HG03571 (cell line): ENCODE data around the gene HNRNPU.

Source experiments
- ATAC-seq: cut with Tn5 transposase; IDR thresholded peaks from one replicate; pipeline ENCODE4 v1.9.1; 2021; ENCODE audit not compliant: unreplicated experiment

Gene HNRNPU

DNA sequence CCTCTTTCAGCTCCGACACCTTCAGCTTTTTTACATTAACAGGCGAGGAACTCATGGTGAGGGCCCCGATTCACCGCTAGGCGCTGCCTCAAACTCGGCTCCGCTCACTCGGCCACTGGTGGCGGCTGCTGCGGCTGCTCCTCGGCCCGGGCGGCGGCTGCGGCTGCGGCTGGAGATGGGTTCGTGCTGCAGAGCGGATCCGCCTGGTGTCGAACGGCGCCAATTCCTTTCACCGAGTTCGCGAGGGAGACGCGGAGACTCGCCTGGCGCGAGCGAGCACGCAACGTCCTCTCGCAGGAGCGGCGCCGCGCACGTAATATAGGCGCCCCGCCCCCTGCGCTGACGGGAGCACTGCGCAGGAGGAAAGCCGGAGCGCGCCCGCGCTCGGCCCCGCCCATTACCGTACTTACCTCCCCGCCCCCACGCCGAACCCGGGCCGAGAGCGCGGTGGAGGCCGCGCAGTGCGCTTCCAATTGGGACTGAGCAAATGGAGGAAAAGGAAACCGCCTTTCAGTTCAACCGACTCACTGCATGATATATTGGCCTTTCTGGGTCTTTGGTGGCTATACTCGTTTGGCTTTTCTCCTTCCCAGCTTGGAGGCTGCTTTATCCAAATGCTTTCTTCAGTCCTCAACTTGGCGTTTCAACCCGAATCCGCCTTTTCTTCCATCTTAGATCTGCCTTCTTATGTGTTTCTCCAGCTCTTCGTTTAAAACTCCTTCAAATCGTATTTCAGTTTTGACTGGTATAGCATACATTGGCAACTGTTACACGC lies at the start of gene HNRNPU:
TSS of gene HNRNPU (minus strand) at position 291 of the 775 bp plus-strand sequence. CDS start at position 55, 236 bp downstream.
- peak; percentile 54 for ATAC-seq

- no peak for ATAC-seq
These were observed 49.5 kb upstream of the HNRNPU start for GRCh38 chr1:244913806-244914205.

DNA sequence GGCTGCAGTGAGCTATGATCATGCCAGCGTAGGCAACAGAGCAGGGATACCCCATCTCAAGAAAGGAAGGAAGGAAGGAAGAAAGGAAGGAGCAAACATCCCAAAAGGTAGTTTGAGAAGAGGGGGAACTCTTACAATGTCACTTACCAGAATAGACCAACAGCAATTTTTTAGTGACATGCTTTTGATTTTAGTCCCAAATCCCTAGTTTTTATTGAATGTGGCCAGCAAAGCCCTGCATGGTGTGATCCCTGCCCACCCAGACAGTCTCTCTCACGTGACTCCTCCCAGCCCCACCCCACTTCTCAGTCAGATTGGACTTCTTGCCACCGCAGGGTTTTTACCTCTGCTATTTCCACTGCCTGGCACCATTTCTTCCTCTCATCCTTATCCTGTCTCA lies 39.8 kb upstream of the HNRNPU start:
- ATAC-seq, result no peak

DNA sequence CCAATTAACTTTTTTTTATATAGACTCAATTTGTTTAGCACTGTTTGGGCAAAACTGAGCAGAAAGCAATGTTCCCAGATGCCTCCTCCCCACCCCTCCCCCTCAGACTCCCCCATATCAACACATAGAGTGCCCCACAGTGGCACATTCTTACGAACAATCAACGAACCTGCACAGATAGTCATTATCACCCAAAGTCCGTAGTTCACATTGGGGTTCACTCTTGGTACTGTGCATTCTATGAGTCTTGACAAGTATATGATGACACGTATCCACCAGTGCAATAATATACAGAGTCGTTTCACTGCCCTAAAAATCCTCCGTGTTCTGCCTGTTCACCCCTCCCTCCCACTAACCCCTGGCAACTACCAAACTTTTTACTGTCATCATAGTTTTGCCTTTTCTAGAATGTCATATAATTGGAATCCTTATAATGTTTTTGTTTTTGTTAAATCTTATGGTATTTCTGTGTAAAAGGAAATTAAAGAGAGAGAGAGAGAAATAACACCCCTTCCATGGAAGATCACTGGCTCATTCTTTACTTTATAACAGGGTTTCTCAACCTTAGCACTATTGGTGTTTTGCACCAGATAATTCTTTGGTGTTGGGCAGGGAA lies 37.2 kb upstream of the HNRNPU start:
- ATAC-seq, result no peak

DNA sequence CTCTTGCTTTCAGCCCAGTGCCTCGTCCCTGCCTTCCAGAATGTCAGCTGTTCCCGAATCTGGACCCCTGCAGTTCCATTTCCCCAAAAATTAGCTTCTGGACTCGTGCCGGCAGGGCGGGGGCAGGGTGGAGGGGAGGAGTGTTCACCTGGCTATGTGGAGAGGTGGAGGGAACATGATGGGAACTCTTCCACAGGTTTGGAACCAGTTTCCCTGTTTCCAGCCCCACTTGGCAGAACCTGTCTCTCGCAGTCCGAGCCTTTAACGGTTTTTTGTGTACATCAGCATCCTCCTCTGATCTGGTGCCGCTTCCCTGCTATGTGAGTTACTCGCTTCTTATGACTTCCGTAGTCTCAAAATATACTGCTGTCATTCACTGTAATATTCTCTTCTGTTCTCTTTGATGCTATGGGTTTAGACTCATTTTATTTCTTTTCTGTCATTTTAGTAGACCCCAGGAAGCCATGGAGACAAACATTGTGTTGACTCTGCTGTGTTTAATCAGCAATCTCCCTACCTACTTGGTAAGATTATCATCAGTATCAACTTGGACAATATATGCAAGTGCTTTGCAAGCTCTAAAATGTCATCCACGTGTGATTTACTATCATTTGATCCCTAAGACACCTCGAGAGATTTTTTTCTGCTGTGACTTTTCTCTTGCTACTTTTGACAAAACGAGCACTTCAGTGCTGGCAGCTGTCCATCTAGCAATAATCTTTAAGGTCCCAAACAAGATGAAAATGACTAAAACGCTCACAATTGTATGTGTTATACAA lies 33.3 kb upstream of the HNRNPU start:
- ATAC-seq, result no peak

- ATAC-seq, result no peak
These were observed 32.2 kb upstream of the HNRNPU start for GRCh38 chr1:244896550-244896949.

GRCh38 chr1:244893836-244894235 lies 29.5 kb upstream of the HNRNPU start:
- no peak for ATAC-seq

DNA sequence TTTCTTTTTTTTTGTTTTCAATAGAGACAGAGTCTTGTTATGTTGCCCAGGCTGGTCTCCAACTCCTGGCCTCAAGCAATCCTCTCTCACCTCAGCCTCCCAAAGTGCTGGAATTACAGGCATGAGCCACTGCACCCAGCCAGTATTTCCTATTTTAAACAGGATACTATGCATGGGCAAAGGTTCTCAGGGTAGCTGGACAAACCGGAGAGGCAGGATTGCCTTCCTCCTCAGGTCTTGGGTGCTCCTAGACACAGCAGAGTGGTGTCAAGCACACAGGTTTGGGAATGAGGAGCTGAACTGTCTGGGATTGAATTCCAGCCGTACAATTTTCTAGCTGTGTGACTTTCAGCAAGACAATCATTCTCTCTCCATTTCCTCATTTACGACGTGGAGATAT lies 22.9 kb upstream of the HNRNPU start:
- no peak for ATAC-seq

DNA sequence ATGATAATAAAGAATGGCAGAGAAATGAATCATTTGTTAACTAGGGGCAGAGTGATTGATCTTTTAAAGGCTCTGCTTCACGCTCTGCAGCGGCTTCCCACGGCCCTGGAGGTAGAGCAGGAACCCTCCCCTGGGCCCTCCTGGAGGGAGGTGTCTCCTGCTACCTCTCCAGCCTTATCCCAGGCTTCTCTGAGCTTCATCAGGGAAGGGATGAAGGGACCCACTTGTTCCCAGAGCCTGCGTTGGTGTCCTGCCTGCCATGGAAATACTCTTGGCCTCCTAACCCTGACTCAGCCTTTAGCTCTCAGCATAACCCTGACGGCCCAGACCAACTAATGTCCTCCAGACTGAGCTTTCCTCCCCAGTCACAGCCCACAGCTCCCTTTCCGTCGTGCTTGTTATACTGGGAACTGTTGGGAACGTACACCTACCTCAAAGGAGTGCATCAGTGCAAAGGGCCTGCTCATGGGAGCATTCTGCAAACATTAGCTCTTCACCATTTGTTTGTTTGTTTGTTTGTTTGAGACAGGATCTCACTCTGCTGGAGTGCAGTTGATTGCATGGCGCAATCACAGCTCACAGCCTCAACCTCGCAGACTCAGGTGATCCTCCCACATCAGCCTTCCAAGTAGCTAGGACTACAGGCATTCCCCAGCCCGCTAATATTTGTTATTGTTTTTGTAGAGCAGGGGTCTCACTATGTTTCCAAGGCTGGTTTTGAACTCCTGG lies 17.4 kb upstream of the HNRNPU start:
- ATAC-seq, result no peak

- ATAC-seq, result no peak
These were observed 14.3 kb upstream of the HNRNPU start for GRCh38 chr1:244878681-244879080.

DNA sequence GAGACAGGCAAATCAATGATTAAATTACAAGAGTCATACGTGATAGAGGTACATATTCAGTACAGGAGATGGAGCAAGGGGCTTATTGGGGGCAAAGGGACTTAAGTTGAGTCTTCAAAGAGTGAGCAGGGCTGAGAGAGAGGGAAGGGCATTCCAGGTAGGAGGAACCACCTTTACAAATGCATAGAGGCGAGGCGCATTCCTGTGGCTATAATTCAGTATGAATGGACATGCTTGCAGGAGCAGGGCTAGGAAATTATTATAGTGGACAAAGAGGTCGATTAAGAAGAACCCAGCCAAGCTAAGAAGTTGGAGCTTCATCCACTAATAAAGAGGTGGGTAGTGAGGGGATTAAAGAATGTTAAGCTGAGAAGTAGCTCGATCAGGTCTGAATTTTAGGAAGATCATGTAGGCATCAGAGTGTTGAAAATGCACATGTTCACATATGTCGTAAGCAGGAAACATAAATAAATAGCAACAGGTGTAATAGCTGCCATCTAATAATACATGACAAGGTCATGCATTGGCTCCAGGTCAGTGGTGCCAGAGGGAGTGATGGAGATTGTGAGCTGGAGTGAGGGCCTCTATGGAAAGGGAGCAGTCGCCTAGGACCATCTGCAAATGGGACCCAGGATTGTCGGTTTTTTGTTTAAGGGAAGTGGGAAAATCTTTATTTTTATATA lies 12.0 kb upstream of the HNRNPU start:
- no peak for ATAC-seq

GRCh38 chr1:244874974-244875579 lies 10.7 kb upstream of the HNRNPU start:
- no peak for ATAC-seq

DNA sequence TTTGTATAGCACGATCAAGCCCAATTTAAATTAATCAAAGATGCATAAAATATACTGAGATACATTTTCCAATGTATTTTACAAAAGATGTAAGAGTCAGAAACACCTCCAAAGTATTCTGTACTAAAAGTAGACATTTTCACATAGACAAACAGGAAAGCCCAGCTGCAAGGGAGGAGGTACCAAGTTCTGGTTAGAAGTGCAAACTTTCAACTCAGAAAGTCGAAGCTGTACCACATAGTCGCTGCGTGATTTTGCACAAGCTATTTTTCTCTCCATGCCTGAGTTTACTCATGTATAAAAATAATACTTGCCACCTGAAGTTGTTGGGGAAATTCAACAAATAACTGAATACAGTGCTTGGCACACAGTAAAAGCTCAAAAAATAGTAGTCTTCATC lies 5.6 kb upstream of the HNRNPU start:
- ATAC-seq, result no peak

- ATAC-seq, result no peak
These were observed 5.1 kb upstream of the HNRNPU start for GRCh38 chr1:244869364-244869827.

GRCh38 chr1:244868484-244869363 lies 4.4 kb upstream of the HNRNPU start:
- no peak for ATAC-seq

DNA sequence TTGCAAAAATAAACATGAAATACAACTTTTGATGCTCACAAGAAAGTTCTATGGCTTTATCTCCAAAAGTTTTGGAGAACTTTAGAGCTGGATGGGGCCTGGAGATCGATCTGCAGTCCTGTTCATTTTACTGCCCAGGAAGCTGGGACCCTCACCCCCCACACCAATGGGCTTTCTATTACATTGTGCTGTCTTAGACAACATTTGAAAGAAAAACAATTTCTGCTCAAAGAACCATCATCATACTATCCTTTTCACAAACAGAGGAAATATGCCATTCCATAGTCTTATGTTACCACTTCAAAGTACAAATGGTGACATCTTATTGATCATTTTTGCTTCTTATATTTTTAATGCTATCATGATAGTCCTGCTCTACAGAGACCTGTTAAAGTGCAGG lies 2.0 kb upstream of the HNRNPU start:
- ATAC-seq, result no peak

DNA sequence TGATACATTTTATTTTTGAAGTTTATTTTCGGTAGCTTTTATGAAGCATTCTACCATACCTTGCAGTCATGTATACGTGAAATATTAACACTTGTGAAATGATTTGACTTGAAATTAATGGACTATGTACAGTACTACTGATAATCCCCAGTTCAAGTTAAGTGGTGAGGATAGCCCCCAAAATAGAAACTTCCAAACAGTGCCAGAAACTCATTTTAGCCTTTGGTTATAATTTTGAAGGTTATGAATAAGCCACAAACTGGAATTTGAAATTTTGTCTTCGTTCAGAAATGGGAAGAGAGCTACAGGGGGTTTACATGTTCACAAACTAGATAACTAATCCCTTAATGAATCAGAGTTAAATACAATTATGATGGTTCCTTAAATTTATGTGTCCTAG lies 1.5 kb upstream of the HNRNPU start:
- ATAC-seq, result no peak

- ATAC-seq, result no peak
These were observed 657 bp upstream of the HNRNPU start for GRCh38 chr1:244865028-244865371.
